ENCODE measurements around the gene ASPSCR1.

Gene ASPSCR1

DNA sequence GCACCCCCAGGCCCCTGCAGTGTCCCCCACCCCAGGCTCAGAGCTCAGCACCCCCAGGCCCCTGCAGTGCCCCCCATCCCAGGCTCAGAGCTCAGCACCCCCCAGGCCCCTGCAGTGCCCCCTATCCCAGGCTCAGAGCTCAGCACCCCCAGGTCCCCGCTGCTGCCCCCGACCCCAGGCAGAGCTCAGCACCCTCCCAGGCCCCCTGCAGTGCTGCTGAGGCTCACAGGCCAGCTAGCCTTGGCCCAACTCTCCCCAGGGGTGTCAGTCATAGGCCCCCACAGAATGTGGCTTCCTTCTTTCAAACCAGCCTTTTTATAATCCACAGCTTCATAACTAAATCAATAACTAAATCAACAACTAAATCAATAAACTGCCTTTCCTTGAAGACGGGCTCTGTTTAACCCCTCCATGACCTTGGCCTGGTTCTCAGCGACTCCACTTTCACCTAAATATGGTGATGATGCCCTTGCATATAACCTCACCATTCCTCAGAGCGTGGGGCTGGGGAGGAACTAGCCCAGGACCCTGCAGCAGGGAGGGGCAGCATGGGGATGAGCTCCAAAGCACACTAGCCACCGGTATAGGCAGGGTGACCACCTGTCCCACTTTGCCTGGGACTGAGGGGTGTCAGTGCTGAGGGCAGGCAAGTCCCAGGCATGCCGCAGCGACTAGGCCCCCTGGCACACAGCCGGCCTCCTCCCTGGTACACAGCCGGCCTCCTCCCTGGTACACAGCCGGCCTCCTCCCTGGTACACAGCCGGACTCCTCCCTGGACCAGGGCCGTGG lies 21.5 kb upstream of the ASPSCR1 start:
- no peak overlapping the region for H3K27ac ChIP-seq
- TF ChIP-seq ZFX (IDR thresholded peaks at IDR 0.05): no peak
- TF ChIP-seq, protein P1, sequence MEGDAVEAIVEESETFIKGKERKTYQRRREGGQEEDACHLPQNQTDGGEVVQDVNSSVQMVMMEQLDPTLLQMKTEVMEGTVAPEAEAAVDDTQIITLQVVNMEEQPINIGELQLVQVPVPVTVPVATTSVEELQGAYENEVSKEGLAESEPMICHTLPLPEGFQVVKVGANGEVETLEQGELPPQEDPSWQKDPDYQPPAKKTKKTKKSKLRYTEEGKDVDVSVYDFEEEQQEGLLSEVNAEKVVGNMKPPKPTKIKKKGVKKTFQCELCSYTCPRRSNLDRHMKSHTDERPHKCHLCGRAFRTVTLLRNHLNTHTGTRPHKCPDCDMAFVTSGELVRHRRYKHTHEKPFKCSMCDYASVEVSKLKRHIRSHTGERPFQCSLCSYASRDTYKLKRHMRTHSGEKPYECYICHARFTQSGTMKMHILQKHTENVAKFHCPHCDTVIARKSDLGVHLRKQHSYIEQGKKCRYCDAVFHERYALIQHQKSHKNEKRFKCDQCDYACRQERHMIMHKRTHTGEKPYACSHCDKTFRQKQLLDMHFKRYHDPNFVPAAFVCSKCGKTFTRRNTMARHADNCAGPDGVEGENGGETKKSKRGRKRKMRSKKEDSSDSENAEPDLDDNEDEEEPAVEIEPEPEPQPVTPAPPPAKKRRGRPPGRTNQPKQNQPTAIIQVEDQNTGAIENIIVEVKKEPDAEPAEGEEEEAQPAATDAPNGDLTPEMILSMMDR (conservative IDR thresholded peaks at IDR 0.05): no peak

DNA sequence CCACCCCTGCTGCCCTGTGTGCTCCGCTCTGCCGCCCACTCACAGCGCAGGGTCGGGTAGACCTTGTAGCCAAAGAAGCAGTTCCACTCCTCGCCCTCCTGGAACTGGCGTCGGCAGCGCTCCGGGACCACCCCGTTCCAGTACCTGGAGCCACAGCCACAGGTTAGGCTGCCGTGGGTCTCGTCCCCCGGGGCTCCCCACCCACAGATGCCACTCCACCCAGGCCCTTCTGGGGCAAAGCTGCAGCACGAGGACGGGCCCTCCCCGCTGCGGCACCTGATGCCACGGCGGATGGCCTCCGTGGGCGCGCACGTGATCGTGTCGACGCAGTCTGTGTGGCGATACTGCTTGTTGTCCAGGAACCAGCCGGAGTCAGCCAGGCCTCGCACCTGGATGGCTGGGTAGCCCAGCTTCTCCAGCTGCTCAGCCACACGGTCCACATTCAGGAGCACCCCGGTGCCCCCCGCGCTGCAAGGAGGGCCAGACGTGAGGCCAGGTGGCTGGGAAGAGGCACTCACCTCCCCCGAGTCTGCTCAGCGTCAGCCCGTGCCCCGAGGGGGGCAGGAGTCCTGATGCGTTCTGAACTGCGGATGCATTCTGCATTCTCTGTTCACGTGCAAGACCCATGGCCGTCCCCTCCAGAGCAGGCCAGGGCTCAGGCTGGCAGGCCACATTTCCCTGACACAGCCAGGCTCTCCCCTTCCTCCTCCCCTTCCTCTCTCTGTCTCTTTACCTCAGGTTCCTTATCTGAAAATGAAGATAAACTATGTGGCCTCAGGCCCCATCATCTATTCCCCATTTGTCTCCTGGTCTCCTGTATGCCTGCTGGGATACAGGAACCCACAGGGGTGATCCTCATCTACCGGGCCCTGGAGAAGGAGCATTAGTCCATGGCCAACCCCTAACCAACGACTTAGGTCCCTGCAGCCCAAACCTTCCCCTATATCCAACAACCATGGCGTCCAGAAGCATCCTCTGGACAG lies 20.5 kb upstream of the ASPSCR1 start:
- H3K27ac ChIP-seq: no peak overlapping the region
- no peak for TF ChIP-seq ZFX (IDR thresholded peaks at IDR 0.05)
- TF ChIP-seq, protein P1 (conservative IDR thresholded peaks at IDR 0.05): no peak

DNA sequence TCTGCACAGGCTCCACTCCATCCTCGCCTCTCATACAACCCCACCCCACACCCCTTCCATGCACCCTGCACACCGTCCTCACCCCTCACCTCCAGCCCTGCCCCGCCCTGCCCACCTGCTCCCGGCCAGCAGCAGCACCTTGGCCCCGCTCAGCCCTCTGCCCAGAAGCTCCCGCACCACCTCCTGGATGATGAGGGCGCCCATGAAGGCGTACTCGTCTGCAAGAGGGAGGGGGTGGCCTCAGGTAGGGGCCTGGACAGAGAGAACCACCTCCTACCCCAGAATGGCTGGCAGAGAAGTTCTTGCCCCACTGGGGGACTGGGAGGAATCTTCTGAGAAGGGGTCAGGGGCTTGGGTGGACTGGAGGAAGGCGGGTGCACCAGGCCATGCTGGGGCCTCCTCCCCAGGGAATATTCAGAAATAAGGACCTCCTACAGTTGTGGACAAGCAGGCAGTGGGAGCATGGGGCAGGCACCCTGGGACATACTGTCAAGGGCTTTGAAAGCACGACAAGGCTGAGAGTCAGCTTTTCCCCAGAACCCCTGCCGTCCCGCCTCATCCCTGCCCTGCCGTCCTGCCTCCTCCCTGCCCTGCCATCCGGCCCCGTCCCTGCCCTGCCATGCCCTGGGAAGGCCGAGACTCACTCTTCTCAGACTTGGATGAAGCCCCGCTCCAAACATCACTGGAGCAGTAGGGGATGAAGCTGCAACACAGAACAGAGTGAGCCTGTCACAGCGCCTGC lies 19.6 kb upstream of the ASPSCR1 start:
- no peak for TF ChIP-seq ZFX (IDR thresholded peaks at IDR 0.05)
- TF ChIP-seq, protein P1 (conservative IDR thresholded peaks at IDR 0.05): no peak
- H3K27ac ChIP-seq: no peak overlapping the region

DNA sequence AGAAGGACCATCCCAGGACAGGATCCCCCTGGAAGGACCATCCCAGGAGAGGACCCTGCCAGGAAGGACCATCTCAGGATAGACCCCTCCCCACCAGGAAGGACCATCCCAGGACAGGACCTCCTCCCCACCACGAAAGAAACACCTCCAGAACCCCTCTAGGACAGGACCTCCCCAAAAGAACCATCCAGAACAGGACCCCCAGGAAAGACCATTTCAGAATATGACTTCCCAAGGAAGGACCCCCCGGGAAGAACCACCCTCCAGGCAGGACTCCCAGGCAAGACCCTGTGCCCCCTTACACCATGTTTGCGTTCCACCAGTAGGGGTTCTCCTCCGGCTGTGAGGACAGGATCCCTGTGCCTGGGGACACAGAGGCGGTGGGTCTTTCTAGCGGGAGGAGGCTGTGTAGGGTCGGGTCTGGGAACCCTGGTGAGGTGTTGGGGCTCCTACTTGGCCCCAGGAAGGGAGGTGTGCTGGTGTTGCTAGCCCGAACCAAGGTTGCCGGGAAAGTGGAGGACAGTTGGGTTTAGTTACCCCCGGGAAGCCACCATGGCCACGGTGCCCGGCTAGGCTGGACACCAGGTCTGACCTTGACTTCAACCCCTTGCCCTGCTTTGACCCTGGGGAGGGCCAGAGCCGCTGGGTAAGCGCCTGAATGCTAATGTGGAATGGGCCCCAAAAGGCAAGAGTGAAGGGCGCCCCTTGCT lies 18.6 kb upstream of the ASPSCR1 start:
- no peak overlapping the region for H3K27ac ChIP-seq
- no peak for TF ChIP-seq ZFX (IDR thresholded peaks at IDR 0.05)
- TF ChIP-seq, protein P1 (conservative IDR thresholded peaks at IDR 0.05): no peak

DNA sequence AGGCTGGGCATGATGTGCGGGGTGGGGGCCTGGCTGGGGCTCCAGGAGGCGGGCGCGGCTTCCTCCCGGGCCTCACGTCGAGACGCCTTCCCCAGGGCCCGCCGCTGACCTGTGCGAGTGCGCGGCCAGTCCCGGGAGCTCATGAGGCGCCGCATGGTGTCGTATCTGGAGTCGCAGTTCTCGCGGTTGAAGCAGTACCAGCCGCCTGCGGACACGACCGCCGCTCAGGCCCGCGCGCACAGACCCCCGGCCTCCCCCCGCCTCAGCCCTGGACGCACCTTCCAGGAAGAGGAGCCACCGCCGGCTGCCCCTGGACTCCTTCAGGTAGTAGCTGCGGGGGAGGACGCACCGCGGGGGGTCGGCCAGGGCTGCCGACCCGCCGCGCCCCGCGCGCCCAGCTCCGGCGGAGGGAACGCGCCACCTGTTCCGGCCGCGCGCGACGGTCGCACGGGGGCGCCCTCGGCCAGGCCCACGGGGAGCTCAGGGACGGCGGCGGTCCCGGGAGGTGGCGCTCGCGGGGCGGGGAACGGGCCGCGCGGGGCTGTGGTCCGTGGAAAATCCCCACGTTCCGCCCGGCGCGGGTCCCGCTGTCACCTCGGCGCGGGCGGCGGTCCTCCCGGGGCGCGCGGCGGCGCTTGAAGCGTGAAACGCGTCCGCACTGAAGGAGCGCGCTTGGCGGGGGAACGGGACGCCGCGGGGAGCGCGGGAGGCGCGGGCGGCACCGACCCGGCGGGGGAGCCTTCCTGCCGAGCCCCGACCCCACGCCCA lies 17.9 kb upstream of the ASPSCR1 start:
- TF ChIP-seq, protein P1 (conservative IDR thresholded peaks at IDR 0.05): peak; percentile 99
- TF ChIP-seq ZFX (IDR thresholded peaks at IDR 0.05): no peak
- no peak overlapping the region for H3K27ac ChIP-seq

All from C4-2B (cell line).